GM18499 (cell line): ENCODE data around the gene ZNF593.

Experiments used
- ATAC-seq: cut with Tn5 transposase; IDR thresholded peaks from one replicate; pipeline ENCODE4 v1.9.1; 2021; ENCODE audit warnings: moderate number of reproducible peaks; ENCODE audit not compliant: insufficient read depth, unreplicated experiment

ZNF593 gene

DNA sequence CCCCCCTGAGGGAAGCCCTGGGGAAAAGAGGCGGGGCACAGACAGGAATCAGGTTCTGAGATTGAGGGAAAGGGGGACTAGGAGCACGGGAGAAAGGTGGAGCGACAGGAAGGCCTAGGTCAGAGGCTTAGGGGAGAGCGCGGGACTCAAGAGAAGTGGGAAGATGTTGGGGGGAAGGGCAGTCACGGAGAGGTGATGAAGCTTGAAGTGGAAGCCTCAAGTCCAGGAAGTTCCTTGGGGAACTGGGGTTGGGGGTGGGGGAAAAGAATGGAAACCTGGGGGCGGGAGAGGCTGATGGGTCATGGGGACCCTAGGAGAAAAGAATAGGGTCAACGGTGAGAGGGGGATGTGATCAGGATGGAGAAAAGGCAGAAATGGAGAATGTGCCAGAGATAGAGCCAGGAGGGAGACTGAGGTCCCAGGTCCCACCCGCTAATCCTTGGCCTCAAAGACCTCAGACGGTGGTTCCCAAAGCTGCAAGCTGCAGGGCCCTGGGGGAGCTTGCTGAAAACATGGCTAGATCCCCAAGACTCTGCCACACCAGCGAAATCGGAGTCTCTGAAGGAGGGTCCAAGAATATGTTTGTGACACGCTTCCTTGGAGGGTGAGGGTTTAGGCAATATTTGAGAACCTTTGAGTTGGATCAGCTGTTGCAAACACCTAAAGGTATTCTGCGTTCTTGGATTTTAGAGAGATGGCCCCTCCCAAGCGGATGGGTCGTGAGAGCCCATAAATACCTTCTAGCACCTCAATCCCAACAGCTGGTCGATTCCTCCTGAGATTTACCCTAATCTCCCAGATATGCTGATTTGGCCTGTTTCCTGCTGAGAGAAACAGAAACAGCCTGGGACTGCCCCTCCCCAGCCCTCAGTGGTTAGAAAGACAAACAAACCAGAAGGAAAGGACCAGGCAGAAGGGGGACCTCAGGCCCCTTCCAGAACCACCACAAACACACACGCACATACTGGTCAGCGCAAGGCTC, 4.6 kb upstream of the ZNF593 start:
- no peak for ATAC-seq

DNA sequence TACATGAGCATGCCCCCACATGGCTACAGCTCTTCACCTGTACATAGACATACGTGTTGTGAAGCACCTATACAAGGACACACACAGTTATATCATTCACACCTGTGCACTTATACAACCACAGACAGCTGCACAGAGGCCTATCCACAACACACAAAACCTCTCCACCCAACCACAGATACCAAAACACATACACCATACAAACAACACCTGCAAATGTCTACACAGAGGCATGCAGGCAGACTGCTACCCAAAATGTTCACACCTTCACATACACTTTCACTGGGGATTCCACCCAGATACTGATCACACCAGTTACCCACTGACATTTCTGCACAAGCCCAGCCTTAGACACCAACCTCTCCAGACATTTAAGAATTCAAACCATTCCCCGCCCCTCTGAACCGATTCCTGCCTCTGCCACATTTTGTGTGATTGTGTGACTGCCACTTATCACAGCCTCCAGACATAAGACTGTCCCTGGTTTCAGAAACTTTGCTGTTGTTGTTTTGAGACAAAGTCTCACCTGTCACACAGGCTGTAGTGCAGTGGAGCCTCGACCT, 2.9 kb upstream of the ZNF593 start:
- no peak for ATAC-seq

DNA sequence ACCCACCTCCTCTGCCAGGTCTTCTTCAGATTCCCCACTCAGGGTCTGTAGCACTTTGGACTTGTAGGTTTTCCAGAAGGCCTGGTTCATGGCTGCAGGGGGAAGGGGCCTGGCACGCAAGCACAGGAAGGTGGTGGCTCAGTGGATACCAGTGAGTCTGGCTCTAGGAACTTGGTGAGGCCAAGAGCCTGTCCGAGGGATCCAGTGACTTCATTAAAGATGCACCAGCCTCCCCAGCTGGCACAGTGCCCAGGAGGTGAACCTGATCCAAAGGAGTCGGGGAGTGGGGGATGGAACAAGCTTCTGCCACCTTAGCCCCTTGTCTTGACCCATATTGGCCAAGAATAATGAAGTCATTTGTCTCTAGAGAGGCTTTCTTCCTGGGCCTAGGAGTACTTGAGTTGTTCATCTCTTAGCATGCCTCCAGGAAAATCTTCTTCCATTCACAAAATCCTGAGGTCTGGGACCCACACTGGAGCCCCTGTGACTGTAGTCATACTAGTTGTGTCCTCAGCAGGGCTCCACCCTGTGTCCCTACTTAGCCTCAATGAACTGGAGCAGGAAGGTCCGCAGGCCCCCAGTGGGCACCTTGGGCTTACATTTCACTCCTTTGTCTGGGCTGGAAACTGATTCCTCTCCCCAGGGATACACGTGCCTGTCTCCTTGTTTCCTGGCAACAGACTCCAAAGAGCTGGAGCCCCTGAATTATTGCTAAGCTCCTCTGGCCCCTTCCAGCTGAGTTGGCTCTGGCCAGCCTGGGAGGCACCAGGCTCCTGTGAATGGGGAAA, 1.1 kb upstream of the ZNF593 start, which contains the start of gene C1orf232:
TSS of gene C1orf232 (minus strand) at position 554 of the 788 bp plus-strand sequence. CDS start at position 90, 464 bp downstream.
- no peak for ATAC-seq

DNA sequence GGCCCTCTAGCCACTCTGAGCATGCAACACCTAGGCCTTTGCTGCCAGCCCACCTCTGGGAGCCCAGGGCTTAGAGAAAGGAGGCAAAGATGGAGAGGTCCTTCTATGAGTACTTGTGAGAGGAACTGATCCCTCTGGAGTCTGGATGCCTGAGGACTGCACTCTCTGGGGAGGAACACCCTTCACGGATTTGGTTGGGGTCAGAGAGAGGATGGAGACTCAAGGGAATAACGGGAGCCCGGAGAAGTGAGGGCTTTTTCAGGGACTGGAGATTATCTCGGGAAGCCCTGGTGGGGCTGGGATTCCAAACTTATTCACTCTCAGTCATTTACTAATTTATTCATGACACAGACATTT, 532 bp upstream of the ZNF593 start:
- ATAC-seq: no peak

DNA sequence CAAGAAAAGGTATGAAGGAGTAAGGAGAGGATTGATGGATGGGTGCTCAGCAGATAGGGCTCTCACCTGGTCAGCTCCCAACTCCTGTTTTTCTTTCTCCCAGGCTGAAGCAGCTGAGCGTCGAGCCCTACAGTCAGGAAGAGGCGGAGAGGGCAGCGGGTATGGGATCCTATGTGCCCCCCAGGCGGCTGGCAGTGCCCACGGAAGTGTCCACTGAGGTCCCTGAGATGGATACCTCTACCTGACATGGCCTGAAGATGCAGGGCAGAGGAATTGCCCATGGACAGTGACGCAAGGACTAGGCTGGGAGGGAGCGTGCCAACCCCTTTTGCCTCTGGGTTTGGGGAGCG, 739 bp downstream of the ZNF593 start:
- ATAC-seq: no peak

DNA sequence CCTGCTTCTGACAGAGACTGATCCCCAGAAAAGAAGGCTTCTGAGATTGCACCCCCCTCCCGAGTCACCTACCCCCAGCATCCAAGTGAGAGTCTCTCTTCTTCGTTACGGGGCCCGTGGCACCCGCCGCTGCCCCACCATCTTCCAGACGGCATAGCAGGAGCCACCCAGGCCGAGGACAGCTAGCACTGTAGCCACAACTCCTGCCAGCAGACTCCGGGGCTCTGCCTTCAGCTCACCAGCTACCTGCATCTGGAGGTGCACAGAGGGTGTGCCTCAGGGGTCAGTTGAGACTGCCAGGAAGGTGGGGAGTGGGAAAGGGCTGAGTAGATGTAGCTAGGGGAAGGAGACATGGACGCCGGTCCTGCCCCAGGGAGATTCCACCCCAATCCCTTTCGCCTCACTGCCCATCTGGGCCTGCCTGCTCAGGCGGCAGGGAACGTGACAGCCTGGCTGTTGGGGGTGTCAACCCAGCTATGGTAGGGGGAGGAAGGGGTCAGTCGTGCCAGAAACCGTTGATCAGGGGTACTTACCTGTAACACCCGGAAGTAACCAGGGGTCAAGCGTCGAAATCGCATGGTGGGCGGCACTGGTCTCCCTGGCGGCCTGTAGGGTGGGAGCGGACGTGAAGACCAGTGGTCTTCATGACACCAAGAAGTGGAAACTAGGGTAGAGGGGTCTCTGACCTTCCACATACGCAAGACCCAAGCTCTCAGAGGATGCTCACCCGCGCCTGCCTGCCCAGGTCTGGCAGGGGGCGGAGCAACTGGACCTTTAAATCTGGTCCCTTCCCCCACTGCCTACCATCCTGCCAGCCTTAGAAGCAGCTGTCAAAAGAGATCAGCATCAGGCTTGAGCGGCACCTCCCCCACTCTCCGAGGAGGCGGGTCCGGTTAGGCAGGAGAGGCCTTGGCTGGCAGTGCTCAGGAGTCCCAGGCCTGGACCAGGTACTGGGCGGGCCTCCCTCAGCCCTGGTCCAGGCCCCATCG, 1.7 kb downstream of the ZNF593 start, which contains the start of gene ZNF593OS:
TSS of gene ZNF593OS (minus strand) at position 749 of the 989 bp plus-strand sequence. CDS start at position 578, 171 bp downstream.
- no peak for ATAC-seq

DNA sequence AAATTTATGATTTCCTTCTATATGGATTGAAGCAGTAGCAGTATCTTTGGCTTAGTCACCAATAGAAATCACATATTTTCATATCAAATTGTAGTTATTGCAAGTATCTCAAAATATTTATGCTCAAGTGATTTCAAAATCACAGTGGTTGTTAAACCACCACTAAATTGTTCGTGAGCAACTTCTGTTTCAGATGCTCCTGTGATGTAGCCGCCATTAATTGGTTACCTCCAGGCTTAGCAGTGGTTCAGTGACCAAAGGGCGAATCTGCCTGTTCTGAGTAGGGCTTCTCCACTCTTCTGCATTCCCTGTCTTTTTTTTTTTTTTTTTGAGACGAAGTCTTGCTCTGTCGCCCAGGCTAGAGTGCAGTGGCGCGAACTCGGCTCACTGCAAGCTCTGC, 5.6 kb downstream of the ZNF593 start:
- ATAC-seq: no peak

DNA sequence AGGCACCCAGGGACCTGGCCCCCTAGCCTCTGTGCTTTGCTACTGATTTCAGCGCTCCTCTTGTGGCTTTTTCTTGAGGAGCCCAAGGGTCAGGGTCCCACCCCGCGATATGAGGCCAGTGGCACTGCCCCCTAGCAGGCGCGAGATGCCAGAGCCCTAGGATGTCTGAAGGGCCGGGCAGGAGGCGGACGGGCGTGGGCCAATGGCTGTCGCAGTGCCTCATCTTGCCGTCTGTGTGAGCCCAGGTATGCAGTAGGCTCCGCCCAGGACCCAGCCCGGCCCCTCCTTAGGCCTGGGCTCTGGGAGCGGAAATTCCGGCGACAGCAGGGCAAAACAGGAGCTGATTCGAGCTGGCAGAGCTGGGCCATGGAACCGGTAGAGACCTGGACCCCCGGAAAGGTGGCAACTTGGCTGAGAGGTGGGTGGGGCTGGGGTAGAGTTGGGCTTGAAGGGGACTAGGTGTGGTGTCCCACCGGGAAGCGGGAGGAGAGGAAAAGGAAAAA, 7.5 kb downstream of the ZNF593 start, which contains the start of gene CNKSR1:
TSS of gene CNKSR1 (plus strand) at position 310 of the 503 bp plus-strand sequence. CDS start at position 367, 57 bp downstream.
- ATAC-seq: no peak

DNA sequence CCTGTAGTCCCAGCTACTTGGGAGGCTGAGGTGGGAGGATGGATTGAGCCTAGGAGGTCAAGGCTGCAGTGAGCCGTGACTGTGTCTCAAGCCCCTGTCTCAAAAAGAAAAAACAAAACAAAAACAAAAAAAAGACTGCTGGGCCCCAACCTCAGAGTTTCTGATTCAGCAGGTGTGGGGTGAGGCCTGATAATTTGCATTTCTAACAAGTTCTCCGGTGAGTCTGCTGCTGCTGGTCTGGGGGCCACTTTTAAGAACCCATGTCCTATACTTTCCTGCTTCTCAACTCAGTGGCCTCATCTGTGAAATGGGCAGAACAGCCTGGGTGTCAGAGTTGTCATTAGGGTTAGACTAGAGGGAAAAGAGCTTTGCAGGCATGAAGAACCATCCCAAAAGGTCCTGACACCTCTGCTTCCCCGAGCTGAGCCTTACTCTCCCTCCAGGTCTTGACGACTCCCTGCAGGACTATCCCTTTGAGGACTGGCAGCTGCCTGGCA, 10.3 kb downstream of the ZNF593 start:
- ATAC-seq: no peak

DNA sequence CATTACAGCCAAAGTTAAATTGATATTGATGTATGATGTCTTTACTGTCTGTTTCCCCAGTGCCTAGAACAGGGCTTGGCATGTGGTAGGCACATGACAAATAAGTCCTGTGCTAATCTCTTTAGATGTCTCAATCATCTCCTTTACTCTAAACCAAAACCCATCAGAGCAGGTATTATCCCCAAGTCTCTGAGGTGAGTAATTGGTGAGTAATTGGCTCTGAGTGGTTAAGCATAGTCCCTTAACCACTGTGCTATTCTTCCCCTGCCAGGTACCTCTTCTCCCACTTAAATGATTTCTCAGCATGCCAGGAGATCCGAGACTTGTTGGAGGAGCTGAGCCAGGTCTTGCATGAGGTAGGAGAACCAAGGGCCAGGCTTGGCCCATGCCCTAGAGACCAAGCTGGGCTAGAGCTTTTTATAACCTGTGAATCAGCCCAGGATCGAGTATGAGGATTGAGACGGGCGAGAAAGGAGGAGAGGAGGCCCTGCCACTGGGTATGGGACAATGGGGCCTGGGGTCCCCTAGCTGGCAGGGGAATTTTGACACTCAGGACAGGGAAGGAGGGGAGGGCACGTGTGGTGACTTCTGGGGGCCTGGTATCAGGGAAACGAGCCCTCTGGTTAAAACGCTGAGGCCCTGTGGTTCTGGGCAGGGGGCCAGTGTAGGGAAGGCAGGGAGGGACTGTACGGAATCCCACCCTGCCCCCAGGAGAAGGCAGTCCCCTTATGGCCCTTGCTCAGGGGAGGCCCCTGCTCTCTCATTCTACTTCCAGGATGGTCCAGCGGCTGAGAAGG, 12.1 kb downstream of the ZNF593 start:
- no peak for ATAC-seq

DNA sequence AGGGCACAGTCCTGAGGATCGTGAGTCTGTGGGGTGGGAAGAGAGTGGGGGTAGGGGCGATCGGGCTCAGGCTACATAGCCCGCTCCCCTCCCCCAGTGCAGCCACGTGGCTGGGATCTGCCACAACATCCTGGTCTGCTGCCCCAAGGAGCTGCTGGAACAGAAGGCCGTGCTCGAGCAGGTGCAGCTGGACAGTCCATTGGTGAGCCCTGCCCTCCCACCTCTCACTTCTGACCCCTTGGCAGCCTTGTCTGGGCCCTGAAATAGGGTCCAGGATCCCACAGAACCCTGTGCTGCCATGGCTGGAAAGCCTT, 12.6 kb downstream of the ZNF593 start:
- ATAC-seq: no peak

DNA sequence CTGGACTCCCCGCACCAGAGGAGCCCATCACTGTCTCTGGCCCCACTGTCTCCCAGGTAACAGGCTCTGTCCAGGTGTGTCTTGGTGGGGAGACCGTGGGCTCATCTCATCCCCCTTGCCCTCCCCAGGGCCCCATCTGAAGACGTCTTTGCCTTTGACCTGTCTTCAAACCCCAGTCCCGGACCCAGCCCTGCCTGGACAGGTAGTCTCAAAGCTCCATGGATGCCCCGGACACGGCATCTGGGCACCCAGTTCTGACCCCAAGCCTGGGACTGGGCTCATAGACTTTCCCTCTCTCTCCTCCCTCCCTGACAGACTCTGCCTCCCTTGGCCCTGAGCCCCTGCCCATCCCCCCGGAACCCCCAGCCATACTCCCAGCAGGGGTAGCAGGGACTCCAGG, 14.4 kb downstream of the ZNF593 start:
- no peak for ATAC-seq

DNA sequence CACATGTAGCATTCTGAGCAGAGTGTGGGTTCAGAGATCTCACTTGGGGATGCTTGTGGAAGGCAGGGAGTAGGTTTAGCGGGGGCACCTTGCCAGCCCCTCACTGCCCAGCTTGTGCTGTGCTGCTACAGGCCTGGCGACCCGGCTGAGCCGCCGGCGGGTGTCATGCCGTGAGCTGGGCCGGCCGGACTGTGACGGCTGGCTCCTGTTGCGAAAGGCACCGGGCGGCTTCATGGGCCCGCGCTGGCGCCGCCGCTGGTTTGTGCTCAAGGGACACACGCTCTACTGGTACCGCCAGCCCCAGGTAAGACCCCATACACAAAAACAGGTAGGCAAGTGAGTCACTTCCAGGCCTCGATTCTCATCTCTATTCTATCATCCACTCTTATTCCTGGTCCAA, 15.2 kb downstream of the ZNF593 start:
- no peak for ATAC-seq

DNA sequence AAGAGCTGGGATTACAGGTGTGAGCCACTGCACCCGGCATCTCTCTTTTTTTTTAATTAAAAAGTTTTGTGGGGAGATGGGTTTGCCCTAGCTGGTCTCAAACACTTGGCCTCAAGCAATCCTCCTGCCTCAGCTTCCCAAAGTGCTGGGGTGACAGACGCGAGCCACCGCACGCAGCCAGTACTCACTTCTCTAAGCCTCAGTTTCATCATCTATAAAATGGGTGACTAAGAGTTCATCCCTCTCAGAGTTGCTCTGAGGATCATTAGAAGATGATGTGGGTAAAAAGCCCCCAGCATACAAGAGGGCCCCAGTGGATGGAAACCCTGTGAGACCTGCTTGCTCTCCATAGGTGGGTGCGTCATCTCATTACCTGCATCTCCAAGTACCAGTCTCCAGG, 18.2 kb downstream of the ZNF593 start:
- no peak for ATAC-seq

DNA sequence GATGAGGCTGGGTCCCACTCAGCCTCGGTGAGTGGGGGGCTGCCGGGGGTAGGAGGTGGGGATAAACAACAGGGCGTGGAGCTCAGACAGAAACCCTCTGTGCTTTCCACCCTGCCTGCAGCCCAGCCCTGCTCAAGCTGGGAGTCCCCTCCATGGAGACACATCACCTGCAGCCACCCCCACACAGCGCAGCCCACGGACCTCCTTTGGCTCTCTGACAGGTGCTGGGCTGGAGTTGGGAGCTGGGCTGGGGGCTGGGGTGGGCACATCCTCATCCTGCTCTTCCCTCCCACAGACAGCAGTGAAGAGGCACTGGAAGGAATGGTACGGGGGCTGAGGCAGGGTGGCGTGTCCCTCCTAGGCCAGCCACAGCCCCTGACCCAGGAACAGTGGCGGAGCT, 18.8 kb downstream of the ZNF593 start:
- no peak for ATAC-seq

DNA sequence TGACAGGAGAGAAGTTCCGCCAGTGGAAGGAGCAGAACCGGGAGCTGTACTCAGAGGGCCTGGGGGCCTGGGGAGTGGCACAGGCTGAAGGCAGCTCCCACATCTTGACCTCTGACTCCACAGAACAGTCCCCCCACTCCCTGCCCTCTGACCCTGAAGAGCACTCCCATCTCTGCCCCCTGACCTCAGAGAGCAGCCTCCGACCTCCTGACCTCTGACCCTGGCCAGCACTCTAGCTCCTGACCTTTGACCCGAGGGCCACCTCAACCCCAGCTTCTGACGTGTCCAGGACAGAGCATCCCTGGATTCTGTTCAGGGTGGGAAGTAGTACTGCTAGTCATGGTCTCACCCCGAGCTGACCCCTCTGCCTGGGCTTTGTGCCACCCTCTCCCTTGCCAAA, 19.6 kb downstream of the ZNF593 start:
- ATAC-seq: no peak

DNA sequence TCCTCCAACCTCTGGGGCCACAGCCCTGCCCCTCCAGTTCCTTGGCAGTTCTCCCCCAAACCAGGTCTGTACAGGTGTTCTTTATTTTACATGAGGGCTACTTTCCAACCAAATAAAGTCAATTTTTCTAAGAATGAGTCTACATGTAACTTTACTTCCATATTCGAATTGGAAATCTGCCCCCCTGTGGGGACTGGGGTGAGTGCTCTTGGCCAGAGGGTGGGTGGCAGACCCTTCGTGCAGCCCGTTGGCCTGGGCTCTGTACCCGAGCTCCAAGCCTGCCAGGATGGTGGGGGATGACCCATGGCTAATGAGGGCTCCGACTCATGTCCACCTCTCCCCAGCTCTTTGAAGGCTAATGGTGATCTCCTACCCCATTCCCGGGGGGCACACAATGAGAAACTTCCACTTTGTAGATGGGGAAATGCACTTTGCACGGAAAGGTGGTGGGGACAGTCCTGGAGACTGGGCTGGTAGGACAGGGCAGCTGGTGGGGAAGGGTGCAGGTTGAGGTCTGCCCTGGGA, 20.1 kb downstream of the ZNF593 start:
- ATAC-seq: no peak

DNA sequence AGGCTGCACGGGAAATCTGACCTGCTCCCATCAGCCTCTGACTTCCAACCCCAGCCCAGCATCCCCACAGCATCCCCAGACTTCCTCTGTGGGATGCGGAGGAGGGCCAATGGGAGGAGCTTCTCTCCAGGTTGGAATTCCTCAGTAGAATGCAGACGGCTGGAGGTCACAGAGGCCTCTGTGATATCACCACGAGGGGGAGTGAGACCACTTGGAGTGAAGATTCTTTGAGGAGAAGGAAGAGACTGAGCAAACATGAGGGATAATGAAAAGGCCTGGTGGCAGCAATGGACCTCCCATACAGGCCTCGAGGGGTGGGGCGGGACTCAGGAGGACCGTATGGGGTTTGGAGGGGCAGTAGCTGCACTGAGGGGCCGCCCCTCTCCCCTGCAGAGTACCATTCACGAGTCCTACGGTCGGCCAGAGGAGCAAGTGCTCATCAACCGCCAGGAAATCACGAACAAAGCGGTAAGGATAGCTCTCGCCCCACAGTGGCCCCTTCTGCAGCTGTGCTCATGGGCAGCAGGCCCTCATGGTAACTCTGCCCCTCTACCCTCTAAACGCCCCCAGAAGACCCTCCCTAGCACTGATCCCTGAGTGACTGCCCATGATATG, 20.8 kb downstream of the ZNF593 start, which contains the start of gene CATSPER4:
TSS of gene CATSPER4 (plus strand) at position 230 of the 615 bp plus-strand sequence. CDS start at position 256, 26 bp downstream.
- ATAC-seq: no peak
